K562 (cell line): ENCODE results near the gene PITPNM1. TPM values are rescaled to one million over a fixed set of nuclear protein-coding genes. Genes with fewer than 3 reads are reported as not detected.

Experiments
- ATAC-seq: fragments of 200-7000 bp; cut with Tn5 transposase; 3 replicates; pipeline ENCODE4 v1.9.1; 2020; ENCODE audit warnings: moderate library complexity
- BruUV-seq: library from RNA; stranded (reverse); fragments of 400-500 nt; replicated peaks from 2 replicates; lab custom pipeline; 2021; lab: Mats Ljungman, UMichigan
- CTCF ChIA-PET: fragments of 300-600 bp; formaldehyde crosslinking; extraction: SDS; loops from one replicate; lab custom pipeline; 2021; ENCODE audit warnings: low intra/inter-chr PET ratio; lab: Yijun Ruan, JAX
- POLR2A ChIA-PET: fragments of 300-600, 350-650 bp; sonication (Branson Sonifier 250); formaldehyde crosslinking; extraction: SDS; loops from one replicate; lab custom pipeline; 2021; ENCODE audit warnings: antibody characterized with exemption, inconsistent platforms; lab: Yijun Ruan, JAX
- DNase-seq, 4 experiments: peaks; one replicate each; pipeline versions ENCODE4 v3.0.0 to v3.0.0-alpha.2; 2011 to 2018; ENCODE audit warnings: low spot score in 3 of 4, mixed read lengths in 3 of 4; ENCODE audit errors: extremely low read depth in 1 of 4
- FAIRE-seq: peaks from 2 replicates; lab custom pipeline; 2011; peaks lifted over from hg19 to GRCh38; lab: Jason Lieb, UNC
- H2AFZ ChIP-seq: 2 replicates; pipeline ENCODE4 v1.6.0; 2011; ENCODE audit warnings: low read depth, low read length, control low read depth, inconsistent platforms
- H3K27ac ChIP-seq: fragments of 200-600 bp; 3 replicates; pipeline ENCODE4 v1.8.0; 2011; ENCODE audit warnings: low read depth, mild to moderate bottlenecking, control low read depth, inconsistent platforms, low read length, moderate library complexity, mixed read lengths; ENCODE audit errors: extremely low read depth
- H3K27me3 ChIP-seq, 2 experiments: fragments of 300-600 bp in 1 of 2; 2 replicates in 1 of 2; 3 replicates in 1 of 2; pipeline versions ENCODE4 v1.6.0 to v1.8.0; 2011; ENCODE audit warnings: inconsistent platforms in 2 of 2, low read length in 2 of 2, mild to moderate bottlenecking in 1 of 2, mixed read lengths in 1 of 2, moderate library complexity in 1 of 2; ENCODE audit not compliant: control insufficient read depth in 2 of 2, insufficient read depth in 2 of 2
- H3K36me3 ChIP-seq: fragments of 300-600 bp; 3 replicates; pipeline ENCODE4 v1.8.0; 2011; ENCODE audit warnings: mild to moderate bottlenecking, low read length, inconsistent platforms; ENCODE audit not compliant: control insufficient read depth, insufficient read depth
- H3K4me1 ChIP-seq, 2 experiments: fragments of 200-600 bp in 1 of 2; replicated peaks in 1 of 2; 2 replicates in 1 of 2; 3 replicates in 1 of 2; pipeline versions ENCODE4 v1.5.1 to v1.8.0; 2011; ENCODE audit warnings: inconsistent platforms in 2 of 2, low read length in 2 of 2, mild to moderate bottlenecking in 1 of 2, mixed read lengths in 1 of 2, moderate library complexity in 1 of 2; ENCODE audit not compliant: control insufficient read depth in 2 of 2, insufficient read depth in 2 of 2
- H3K4me2 ChIP-seq: 2 replicates; pipeline ENCODE4 v1.6.1; 2011; ENCODE audit warnings: low read length, control low read depth, inconsistent platforms, mixed read lengths; ENCODE audit not compliant: insufficient read depth
- H3K4me3 ChIP-seq: fragments of 200-600 bp; sonication (generic), shearing (Covaris generic); 2 replicates; pipeline ENCODE4 v1.5.1; 2016; ENCODE audit warnings: control low read depth, inconsistent platforms
- H3K79me2 ChIP-seq: fragments of 200-600 bp; 3 replicates; pipeline ENCODE4 v1.8.0; 2011; ENCODE audit warnings: low read length, inconsistent platforms; ENCODE audit not compliant: control insufficient read depth, insufficient read depth
- H3K9ac ChIP-seq, 2 experiments: 2 replicates each; pipeline versions ENCODE4 v1.6.0 to v1.6.1; 2011; ENCODE audit warnings: low read depth in 2 of 2, low read length in 2 of 2, control low read depth in 1 of 2, inconsistent platforms in 1 of 2, mild to moderate bottlenecking in 1 of 2, mixed read lengths in 1 of 2; ENCODE audit not compliant: insufficient read depth in 1 of 2
- H3K9me1 ChIP-seq: one replicate; pipeline ENCODE4 v1.6.0; 2011; ENCODE audit warnings: inconsistent platforms, mild to moderate bottlenecking, low read length, moderate library complexity; ENCODE audit not compliant: control insufficient read depth, insufficient read depth
- H3K9me3 ChIP-seq: replicated peaks from 2 replicates; pipeline ENCODE4 v1.5.1; 2011; ENCODE audit warnings: low read depth, low read length, inconsistent platforms; ENCODE audit not compliant: control insufficient read depth, insufficient read depth
- H4K20me1 ChIP-seq: replicated peaks from 2 replicates; pipeline ENCODE4 v1.6.1; 2011; ENCODE audit warnings: low read length, inconsistent platforms, mixed read lengths; ENCODE audit not compliant: control insufficient read depth, insufficient read depth
- CREB3L1 ChIP-seq: fragments of 450-650 bp; IDR thresholded peaks from 2 replicates; pipeline ENCODE4 v1.6.1; 2014; ENCODE audit warnings: low read depth, mild to moderate bottlenecking, moderate library complexity, borderline replicate concordance
- CTCF ChIP-seq, 3 experiments: IDR thresholded peaks in 2 of 3; conservative IDR thresholded peaks in 1 of 3; 2 replicates each; pipeline ENCODE4 v1.5.1; 2011 to 2012; ENCODE audit warnings: low read length in 3 of 3, mild to moderate bottlenecking in 3 of 3, control low read depth in 2 of 3, improper control_type of control experiment in 1 of 3, inconsistent platforms in 1 of 3, low read depth in 1 of 3, mixed read lengths in 1 of 3, moderate library complexity in 1 of 3; ENCODE audit not compliant: insufficient read depth in 2 of 3
- E2F1 ChIP-seq: sonication (generic); formaldehyde crosslinking; IDR thresholded peaks from 2 replicates; pipeline ENCODE4 v1.8.1; 2023; ENCODE audit warnings: mild to moderate bottlenecking, missing genetic modification reagents, moderate library complexity
- HMBOX1 ChIP-seq: sonication (generic); IDR thresholded peaks from 2 replicates; pipeline ENCODE4 v1.6.1; 2016
- IFI16 ChIP-seq: fragments of 250-450 bp; sonication (Bioruptor Pico); IDR thresholded peaks from 2 replicates; pipeline ENCODE4 v2.1.2; 2022; ENCODE audit warnings: mild to moderate bottlenecking, inconsistent platforms
- MEIS2 ChIP-seq: fragments of 450-650 bp; IDR thresholded peaks from 2 replicates; pipeline ENCODE4 v1.6.1; 2014; ENCODE audit warnings: mild to moderate bottlenecking; ENCODE audit not compliant: partially characterized antibody
- NFRKB ChIP-seq: fragments of 450-650 bp; IDR thresholded peaks from 2 replicates; pipeline ENCODE4 v1.6.1; 2016; ENCODE audit warnings: low read depth
- POLR3A ChIP-seq: IDR thresholded peaks from 2 replicates; pipeline ENCODE4 v1.6.1; 2011; ENCODE audit warnings: borderline replicate concordance, mild to moderate bottlenecking, moderate library complexity; ENCODE audit not compliant: insufficient read length, insufficient read depth; ENCODE audit errors: extremely low read depth
- USF2 ChIP-seq: sonication (generic); formaldehyde crosslinking; IDR thresholded peaks from 2 replicates; pipeline ENCODE4 v1.5.0; 2020; ENCODE audit warnings: missing genetic modification reagents
- ZNF165 ChIP-seq: fragments of 250-450 bp; sonication (Bioruptor Pico); IDR thresholded peaks from 2 replicates; pipeline ENCODE4 v1.4.0; 2020; ENCODE audit warnings: borderline replicate concordance
- ZNF274 ChIP-seq: IDR thresholded peaks from 2 replicates; pipeline ENCODE4 v1.6.1; 2011; ENCODE audit warnings: low read depth, mild to moderate bottlenecking, low read length, moderate library complexity, borderline replicate concordance
- ZNF277 ChIP-seq: fragments of 250-450 bp; sonication (Bioruptor Pico); IDR thresholded peaks from 2 replicates; pipeline ENCODE4 v1.8.0; 2022; ENCODE audit warnings: inconsistent platforms, mild to moderate bottlenecking, moderate library complexity, borderline replicate concordance
- WGBS: fragments of 100-300 bp; shearing (Covaris generic); methylation state at CpG from one replicate; pipeline ENCODE4 v1.1.6; 2016; ENCODE audit warnings: low coverage, mixed read lengths; ENCODE audit not compliant: insufficient coverage; ENCODE audit errors: missing lambda C conversion rate; 5-methylcytosine and 5-hydroxymethylcytosine counted together
- in situ Hi-C: fragments of 300-500 bp; cut with MboI; formaldehyde crosslinking; loops from 4 replicates; pipeline ENCODE4 v1.15.0; 2018; ENCODE audit warnings: inconsistent platforms, mixed read lengths
- intact Hi-C: fragments of 100-400 bp; cut with micrococcal nuclease; formaldehyde crosslinking; loops from 2 replicates; pipeline ENCODE4 v1.14.2; 2022
- polyA plus RNA-seq, 8 experiments: library from polyadenylated mRNA; depleted of rRNA in 4 of 8; stranded (reverse) in 5 of 8; unstranded in 3 of 8; fragments of >200 nt; fragmentation: Nextera tagmentation in 2 of 8; fragmentation: Illumina TruSeq in 1 of 8; extraction: Ambion mirVana in 2 of 8; extraction: Trizol in 1 of 8; gene quantifications; 2 replicates each; pipeline versions ENCODE4 v1.2.1 to v1.2.3, GENCODE V29; 2011 to 2014; ENCODE audit warnings: inconsistent platforms in 1 of 8, missing spikeins in 1 of 8
- total RNA-seq, 7 experiments: library from RNA; depleted of rRNA in 6 of 7; stranded (reverse); fragments of >200 nt in 6 of 7; fragmentation: Illumina TruSeq in 2 of 7; extraction: Trizol in 2 of 7; gene quantifications; 2 replicates each; pipeline versions ENCODE4 v1.2.1 to v1.2.3, GENCODE V29; 2011 to 2021; ENCODE audit warnings: low replicate concordance in 1 of 7

Gene PITPNM1
- total and polyA plus RNA-seq, 9 of the 15 experiments (the other 6 are each of a cell fraction or from before 2014, with no cell fraction given): 0.11 to 53.7 (median 16.0) TPM

- Histone ChIP-seq H3K79me2 (no peaks in the 10 kb centered on the region), H3K9me3 (no peaks in the 10 kb centered on the region), H3K27me3 (peaks cover 7 to 16% of the 10 kb centered on the region in 2 experiments; a peak in 3 of 5 replicates), H2AFZ (no peak overlapping the region), H4K20me1 (0 out of 2 replicates have a peak, but pooled peaks cover 4% of the 10 kb centered on the region), H3K9ac (no peak overlapping the region), H3K9me1 (no peaks in the 10 kb centered on the region), H3K27ac (no peak overlapping the region), H3K4me1 (peaks cover under 1 to 5% of the 10 kb centered on the region in 2 experiments; a peak in 4 of 5 replicates), H3K4me2 (no peak overlapping the region), H3K4me3 (no peak overlapping the region), H3K36me3 (no peaks in the 10 kb centered on the region)
- ATAC-seq (no peak), FAIRE-seq (no peak), DNase-seq (no peak)
- BruUV-seq: no TSS peak
- intact Hi-C loops (no loop called here), in situ Hi-C loops (no loop called here)
- CTCF ChIA-PET: no interaction called here
- 5% methylated on average over 7 of the region's 7 CpGs for WGBS
- POLR2A ChIA-PET: interaction anchor here (0.6 to 1.2 kb wide), 2 partner anchors 23 to 245 kb away, joined by 3 read pairs; no protein-coding TSS in a partner anchor
- TF ChIP-seq ZNF277 (CRISPR knock-in tag) (no peak), MEIS2 (no peak), CREB3L1 (no peak), ZNF274 (no peak), HMBOX1 (no peak), E2F1 (CRISPR knock-in tag) (no peak), ZNF165 (CRISPR knock-in tag) (no peak), CTCF (IDR thresholded peaks at IDR 0.05 in 2 of 3, conservative IDR thresholded peaks at IDR 0.05 in 1 of 3; ENCODE audit: insufficient read depth in 2 of 3, low read depth in 1 of 3, low read length in 3 of 3) (no peak), NFRKB (no peak), USF2 (no peak), POLR3A (no peak), IFI16 (CRISPR knock-in tag) (no peak)
Measured at GRCh38 chr11:67514116-67514515, 9.0 kb upstream of the PITPNM1 start.
